Activated effector memory CD4-positive, alpha-beta T cell treated with anti-CD3 and anti-CD28 coated beads, Interleukin-2, amount 50 U/mL, for 16 hours (primary cell): Measurements from ENCODE around the gene TRIOBP.
A peak's percentile ranks its signal among the peaks of the same experiment; 100 is the strongest.

Experiments used
- DNase-seq: peaks from one replicate; pipeline ENCODE4 v3.0.0-alpha.2; 2020

Gene TRIOBP

GRCh38 chr22:37664249-37665101, 32.4 kb upstream of the TRIOBP start:
- DNase-seq, result no peak

DNA sequence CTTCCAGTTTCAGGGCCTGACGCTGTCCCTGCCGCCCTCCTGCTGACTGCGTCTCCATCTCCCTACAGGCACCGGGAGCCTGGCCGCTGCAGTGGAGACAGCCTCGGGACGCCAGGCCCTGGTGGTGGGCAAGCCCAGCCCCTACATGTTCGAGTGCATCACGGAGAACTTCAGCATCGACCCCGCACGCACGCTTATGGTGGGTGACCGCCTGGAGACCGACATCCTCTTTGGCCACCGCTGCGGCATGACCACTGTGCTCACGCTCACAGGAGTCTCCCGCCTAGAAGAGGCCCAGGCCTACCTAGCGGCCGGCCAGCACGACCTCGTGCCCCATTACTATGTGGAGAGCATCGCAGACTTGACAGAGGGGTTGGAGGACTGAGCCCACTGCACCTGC, 31.4 kb upstream of the TRIOBP start:
- DNase-seq, result no peak

DNA sequence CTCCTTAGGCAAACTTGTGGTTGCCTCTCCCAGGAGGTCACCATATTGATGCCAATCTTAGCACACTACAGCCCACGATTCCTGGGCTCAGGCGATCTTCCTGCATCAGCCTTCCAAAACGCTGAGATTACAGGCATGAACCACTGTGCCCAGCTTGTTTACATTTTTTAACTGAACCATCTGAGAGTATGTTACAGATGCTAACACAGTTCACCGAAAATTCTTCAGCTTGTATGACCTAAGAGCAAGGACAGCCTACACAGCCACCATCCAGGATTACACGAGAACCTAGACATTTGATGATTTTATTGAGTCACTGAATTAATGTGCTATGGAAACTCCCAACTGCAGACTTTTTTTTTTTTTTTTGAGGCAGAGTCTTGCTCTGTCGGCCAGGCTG, 27.3 kb upstream of the TRIOBP start:
- no peak for DNase-seq

- no peak for DNase-seq
Measured at GRCh38 chr22:37672206-37672919, 24.5 kb upstream of the TRIOBP start.

GRCh38 chr22:37672920-37673455, 23.9 kb upstream of the TRIOBP start:
- peak; percentile 66 for DNase-seq

GRCh38 chr22:37674248-37674647, 22.6 kb upstream of the TRIOBP start:
- DNase-seq, result no peak

- peak; percentile 88 for DNase-seq
Measured at GRCh38 chr22:37674951-37675929, 21.6 kb upstream of the TRIOBP start, which contains the start of gene LGALS1. Gene LGALS1, plus strand, starts transcription at chr22:37675636. Its CDS starts 67 bp downstream, at chr22:37675703.

- DNase-seq, result peak; percentile 75
Measured at GRCh38 chr22:37675930-37676735, 20.7 kb upstream of the TRIOBP start.

DNA sequence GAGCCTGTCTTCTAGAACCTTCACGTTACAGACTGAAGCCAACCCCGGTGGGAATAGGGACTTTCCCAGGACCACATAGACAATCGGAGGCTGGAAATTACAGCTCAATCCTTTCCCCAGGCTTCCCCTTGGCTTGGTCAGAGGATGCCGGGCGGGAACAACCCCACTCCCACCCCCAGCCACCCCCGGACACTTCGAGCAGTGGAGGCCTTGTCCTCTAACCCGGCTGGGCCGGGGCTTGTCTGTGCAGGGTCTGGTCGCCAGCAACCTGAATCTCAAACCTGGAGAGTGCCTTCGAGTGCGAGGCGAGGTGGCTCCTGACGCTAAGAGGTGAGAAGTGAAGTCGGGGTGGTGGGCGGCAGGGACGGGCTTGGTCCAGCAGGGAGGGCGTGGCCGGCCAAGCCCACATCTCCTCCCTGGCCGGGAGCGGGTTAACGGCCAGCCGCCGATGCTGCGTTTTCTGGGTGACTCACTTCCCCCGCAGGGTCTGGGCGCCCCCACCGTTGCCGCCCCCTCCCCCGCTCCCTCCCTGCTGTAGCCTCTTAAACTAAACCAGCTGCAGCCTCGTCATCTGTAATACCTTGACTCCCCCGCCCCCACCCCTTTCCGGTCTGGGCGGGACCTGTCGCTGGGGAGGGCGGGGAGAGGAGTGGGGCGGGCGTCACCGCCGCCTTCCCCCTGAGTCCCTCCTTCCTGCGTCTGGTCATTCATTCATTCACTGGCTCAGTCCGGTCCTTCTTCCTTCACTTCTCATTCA, 19.9 kb upstream of the TRIOBP start:
- peak; percentile 97 for DNase-seq

DNA sequence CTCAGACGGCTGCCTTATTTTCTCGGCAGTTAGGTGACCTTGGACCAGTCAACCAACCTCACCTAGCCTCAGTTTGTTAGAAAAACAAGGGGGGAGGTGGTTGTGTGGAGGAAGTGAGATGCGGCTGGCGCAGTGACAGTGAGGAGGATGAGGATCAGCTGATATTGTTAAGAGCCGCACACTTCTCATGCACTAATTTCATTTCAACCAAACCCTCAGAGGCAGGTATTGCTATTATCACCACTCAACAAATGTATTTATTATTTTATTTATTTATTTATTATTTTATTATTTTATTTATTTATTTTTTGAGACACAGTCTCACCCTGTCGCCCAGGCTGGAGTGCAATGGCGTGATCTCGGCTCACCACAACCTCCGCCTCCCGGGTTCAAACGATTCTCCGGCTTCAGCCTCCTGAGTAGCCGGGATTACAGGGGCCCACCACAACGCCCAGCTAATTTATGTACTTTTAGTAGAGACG, 19.3 kb upstream of the TRIOBP start:
- no peak for DNase-seq

DNA sequence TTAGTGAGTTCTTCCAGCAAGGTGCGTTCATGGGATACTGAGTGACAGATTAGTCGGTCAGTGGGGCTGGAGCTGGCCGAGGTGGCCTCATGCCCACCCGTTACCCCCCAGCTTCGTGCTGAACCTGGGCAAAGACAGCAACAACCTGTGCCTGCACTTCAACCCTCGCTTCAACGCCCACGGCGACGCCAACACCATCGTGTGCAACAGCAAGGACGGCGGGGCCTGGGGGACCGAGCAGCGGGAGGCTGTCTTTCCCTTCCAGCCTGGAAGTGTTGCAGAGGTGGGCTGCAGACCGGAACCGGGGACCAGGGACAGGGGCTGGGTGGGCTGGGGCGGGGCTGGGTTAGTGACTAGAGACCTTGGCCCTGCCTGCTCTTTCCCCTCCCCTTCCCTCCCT, 18.5 kb upstream of the TRIOBP start:
- DNase-seq, result no peak

DNA sequence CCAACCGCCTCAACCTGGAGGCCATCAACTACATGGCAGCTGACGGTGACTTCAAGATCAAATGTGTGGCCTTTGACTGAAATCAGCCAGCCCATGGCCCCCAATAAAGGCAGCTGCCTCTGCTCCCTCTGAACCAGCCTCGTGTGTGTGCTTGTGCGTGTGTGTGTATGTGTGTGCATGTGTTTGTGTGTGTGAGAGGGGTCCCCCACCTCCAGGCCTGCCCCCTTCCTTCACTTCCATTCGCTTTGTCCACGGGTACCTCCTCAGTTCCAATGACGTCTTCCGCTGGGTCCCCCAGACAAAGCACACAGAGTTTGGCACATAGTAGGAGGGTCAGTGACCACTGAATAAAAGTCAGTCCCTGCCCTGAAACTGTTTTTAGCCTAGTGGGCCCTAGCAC, 17.2 kb upstream of the TRIOBP start:
- DNase-seq, result no peak

GRCh38 chr22:37680191-37680851, 16.5 kb upstream of the TRIOBP start:
- DNase-seq, result no peak

DNA sequence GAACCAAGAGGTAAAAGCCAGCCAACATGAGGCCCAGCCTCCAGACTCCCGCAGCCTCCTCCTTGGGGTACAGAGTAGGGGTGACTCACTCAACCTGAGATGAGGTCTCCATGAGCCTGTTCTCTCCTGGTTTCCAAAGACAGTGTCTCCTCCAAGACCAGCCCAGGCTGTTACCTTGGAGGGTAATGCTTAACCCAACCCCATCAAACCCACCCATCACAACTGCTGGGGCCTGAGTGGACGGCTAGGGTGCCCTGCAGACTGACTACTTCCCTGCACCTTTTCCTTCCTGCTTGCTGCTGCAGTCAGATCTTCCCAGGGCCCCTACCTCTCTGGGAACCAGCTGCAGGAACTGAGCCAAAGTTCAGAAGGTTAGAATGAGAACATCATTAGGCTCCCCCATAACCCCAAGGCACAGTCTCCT, 15.8 kb upstream of the TRIOBP start:
- DNase-seq, result no peak

DNA sequence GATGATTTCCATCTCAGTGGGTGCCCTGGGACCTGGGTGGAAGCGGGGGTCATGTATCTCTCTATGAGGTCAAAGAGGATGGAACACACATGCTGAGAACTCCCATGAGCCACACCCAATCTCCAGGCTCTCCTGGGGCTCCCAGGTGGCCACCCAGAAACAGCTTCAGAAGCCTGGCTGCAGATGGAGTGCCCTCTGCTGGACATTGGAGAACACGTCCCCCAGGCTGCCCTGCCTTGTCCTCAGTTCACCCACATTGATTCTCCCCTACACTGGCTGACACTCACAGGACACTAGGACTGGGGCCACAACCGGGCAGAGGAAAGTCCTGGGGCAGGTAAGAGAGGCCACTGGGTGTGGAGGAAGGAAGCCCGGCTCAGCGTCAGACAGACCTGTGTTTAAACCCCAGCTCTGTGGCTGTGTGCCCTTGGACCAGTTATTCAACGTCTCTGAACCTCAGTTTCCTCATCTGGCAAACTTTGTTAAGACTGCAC, 15.2 kb upstream of the TRIOBP start:
- DNase-seq, result peak; percentile 89

DNA sequence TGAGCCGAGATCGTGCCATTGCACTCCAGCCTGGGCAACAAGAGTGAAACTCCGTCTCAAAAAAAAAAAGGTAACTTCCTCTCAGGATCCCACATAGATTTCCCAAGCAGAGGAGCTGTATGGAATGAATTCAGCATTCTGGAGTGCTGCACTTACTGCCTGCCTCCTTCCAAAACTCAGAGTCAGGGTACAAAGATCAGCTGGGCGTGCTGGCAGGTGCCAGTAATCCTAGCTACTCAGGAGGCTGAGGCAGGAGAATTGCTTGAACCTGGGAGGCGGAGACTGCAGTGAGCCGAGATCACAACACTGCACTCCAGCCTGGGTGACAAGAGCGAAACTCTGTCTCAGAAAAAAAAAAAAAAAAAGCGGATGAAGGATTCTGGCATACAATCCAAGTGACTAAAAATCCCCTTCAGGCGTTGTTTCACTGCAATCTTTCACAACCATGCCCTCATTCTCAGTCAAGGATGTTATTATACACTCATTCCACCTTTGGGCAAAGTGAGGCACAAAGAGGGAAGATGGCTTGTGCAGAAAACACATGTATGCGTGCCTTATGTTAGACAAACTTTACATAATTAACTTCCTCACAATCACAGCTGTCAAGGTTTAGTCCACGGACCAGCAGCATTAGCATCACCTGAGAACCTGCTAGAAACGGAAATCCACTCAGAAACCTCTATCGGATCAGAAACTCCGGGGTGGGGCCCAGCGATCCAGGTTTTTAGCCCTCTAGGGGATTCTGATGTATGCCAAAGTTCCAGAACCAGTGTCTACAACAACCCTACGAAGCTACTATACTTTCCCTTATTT, 11.8 kb upstream of the TRIOBP start:
- DNase-seq, result no peak

DNA sequence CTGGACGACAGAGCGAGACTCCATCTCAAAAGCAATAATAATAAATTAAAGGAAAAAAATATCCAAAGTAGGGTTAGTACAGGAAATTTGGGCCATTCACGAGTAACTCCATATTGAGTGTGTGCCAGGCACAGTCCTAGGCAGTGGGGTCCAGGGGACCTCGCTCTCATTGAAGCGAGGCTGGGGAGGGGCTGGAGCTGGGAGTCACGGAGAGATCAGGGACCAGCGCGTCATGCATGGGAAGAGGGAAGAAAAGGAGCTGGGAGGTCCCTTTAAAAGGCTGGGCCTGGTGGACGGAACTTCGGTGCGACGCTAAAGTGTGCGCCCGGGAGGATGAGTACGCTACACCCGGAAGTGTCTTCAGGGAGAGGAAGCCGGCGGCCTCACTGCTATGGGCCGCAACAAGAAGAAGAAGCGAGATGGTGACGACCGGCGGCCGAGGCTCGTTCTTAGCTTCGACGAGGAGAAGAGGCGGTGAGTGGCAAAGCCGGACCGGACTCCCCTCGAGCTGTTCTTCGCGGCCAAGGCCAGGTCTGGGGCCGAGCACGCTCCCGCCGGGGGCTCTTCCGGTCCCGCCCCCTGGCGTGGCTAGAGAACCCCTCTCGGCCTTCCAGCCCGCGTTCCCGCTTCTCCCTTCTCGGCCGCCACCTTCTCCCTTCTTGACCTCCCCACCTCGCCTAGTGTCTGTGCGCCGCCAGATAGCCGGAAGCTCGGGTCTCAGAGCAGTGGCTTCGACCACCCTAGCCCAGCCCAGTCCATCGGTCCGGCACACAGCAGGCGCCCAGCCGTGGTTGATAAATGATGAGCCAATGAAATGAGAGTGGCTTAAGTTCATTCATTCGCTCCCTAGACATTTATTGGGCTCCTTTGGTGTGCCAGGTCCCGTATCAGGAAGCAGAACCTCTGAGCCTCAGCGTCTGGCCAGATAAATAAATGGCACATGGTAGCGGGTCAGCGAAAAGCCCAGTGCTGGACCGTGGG, 10.6 kb upstream of the TRIOBP start, which contains the start of gene NOL12:
Gene NOL12 (plus strand): TSS at position 342 of the 981 bp plus-strand sequence. CDS start 50 bp downstream, at position 392.
- DNase-seq, result peak; percentile 92

GRCh38 chr22:37690407-37690806, 6.4 kb upstream of the TRIOBP start:
- DNase-seq, result no peak
